Activated T-helper 2 cell treated with anti-CD3 and anti-CD28 coated beads, Interferon-gamma antibody, Interleukin-2, Interleukin-4, amounts not matched to agents 10 μg/mL and 5 μg/mL and 100 μg/mL, durations not matched to agents 14 hours and 24 hours and 36 hours (primary cell): Measurements from ENCODE around the gene ADCY4. TPM values are rescaled to one million over a fixed set of nuclear protein-coding genes. Genes with fewer than 3 reads are reported as not detected.

Experiments used
- DNase-seq: peaks from one replicate; pipeline ENCODE4 v3.0.0; 2021; ENCODE audit warnings: low spot score
- H3K27ac Mint-ChIP-seq: one replicate; pipeline ENCODE4 v1.8.0; 2021; ENCODE audit warnings: mixed read lengths
- H3K27me3 Mint-ChIP-seq: one replicate; pipeline ENCODE4 v1.8.0; 2021; ENCODE audit warnings: low read depth, mixed read lengths
- H3K36me3 Mint-ChIP-seq: one replicate; pipeline ENCODE4 v1.8.0; 2021; ENCODE audit warnings: low read depth, mixed read lengths
- H3K4me1 Mint-ChIP-seq: one replicate; pipeline ENCODE4 v1.8.0; 2021; ENCODE audit warnings: low read depth, mixed read lengths
- H3K4me3 Mint-ChIP-seq: one replicate; pipeline ENCODE4 v1.8.0; 2021; ENCODE audit warnings: low read depth, mild to moderate bottlenecking, moderate library complexity, mixed read lengths
- H3K9me3 Mint-ChIP-seq: one replicate; pipeline ENCODE4 v1.8.0; 2021; ENCODE audit warnings: mixed read lengths
- intact Hi-C: fragments of 100-400 bp; cut with micrococcal nuclease; formaldehyde crosslinking; loops from one replicate; pipeline ENCODE4 v1.15.1; 2023
- total RNA-seq: library from RNA; stranded (reverse); gene quantifications from 2 replicates; pipeline ENCODE4 v1.2.3, GENCODE V29; 2022

The ADCY4 gene
- total RNA-seq, 1 donor from 2014 or later: 1.5 TPM

DNA sequence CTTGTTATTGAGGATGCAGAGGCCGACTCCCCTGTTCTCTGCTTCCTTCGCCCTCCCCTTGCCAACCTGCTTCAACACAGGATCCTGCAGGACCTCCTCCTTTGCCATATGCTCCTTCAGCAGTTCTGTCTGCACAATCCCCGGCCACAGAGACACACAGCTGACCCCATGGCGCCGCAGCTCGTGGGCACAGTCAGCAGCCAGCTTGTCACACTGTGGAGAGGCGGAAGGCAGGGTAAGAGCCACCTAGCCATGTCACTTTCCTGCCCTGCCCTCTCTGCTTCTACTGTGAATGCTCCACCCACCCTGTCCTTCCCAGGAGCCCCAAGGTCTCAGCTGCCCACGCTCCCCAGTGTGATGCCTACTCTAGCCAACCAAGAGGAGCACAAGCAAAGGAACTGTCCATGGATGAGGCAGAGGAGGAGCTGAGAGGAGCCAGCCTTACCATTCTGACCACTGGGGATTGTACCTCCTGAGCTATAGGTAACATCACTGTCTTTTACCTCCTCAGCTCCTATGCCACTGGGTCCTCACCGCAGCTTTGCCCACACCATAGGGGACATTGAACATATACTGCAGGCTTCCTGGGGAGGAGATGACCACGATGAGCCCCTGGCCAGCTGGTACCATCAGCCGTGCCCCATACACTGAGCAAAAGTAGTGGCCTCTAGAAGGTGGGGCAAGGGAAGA is 42.6 kb downstream of the ADCY4 start:
- Mint-ChIP-seq H3K36me3 (peaks cover 47% of the 10 kb centered on the region), H3K4me1 (peaks cover 28% of the 10 kb centered on the region), H3K9me3 (no peaks in the 10 kb centered on the region), H3K27me3 (peaks cover 15% of the 10 kb centered on the region), H3K4me3 (no peak overlapping the region), H3K27ac (no peak overlapping the region)
- DNase-seq: no peak
- intact Hi-C loops: no loop called here

GRCh38 chr14:24291446-24292117 is 43.3 kb downstream of the ADCY4 start:
- H3K4me1 Mint-ChIP-seq: peaks cover 21% of the 10 kb centered on the region
- H3K36me3 Mint-ChIP-seq: peaks cover 45% of the 10 kb centered on the region
- DNase-seq: no peak
- H3K4me3 Mint-ChIP-seq: no peak overlapping the region
- intact Hi-C loops: no loop called here
- H3K9me3 Mint-ChIP-seq: no peaks in the 10 kb centered on the region
- H3K27ac Mint-ChIP-seq: no peak overlapping the region
- peaks cover 15% of the 10 kb centered on the region for H3K27me3 Mint-ChIP-seq

DNA sequence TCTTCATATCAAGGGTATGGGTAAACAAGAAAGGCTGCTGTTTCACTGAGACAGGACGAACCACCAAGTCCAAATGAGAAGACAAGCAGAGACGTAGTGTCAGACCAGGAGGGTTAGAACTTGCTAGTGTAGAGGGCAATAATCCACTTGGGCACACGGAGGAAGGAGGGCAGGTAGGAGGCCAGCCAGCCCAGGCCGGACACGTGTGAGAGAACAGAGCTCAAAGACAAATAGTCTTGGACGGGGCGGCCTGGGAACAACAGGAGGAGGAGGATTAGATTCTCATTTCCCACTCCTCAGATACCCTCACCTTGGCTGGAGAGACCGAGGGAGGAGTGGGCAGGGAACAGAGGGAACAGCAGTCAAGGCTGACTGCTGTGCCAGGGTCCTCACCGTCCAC is 44.1 kb downstream of the ADCY4 start:
- intact Hi-C loops: no loop called here
- no peaks in the 10 kb centered on the region for H3K9me3 Mint-ChIP-seq
- H3K36me3 Mint-ChIP-seq: peaks cover 38% of the 10 kb centered on the region
- H3K4me1 Mint-ChIP-seq: peaks cover 13% of the 10 kb centered on the region
- H3K27ac Mint-ChIP-seq: no peak overlapping the region
- H3K4me3 Mint-ChIP-seq: no peak overlapping the region
- peaks cover 18% of the 10 kb centered on the region for H3K27me3 Mint-ChIP-seq
- DNase-seq: no peak

DNA sequence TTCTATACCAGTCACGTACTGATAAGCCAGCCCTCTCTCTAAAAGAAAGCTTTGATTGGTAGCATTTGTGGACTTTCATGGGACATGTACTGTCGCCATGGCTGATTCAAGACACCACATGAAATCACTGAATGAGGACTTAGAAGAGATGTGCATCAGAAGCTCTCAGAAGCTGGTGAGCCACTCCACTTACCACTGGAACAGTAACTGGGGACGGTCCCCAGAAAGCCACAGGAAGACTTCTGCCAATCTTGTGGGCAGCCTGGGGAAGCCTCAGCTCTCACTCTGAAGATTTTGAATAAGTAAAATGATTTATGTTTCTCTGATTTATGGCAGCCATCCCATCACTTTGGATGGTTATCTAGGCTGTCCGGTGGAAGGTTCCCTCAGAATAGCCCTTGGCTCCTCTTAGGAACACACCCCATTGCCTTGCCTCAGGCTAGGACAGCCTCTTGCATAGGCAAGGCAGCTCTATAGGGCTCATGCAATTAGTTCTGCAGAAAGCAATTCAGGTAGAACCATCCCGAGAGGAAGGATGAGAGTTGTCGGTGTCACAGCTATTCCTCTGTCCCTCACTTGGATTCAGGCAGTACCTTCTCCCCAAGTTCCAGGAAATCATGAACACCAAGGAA is 45.1 kb downstream of the ADCY4 start:
- Mint-ChIP-seq H3K36me3 (peaks cover 35% of the 10 kb centered on the region), H3K4me3 (no peak overlapping the region), H3K9me3 (no peaks in the 10 kb centered on the region), H3K4me1 (peaks cover 13% of the 10 kb centered on the region), H3K27ac (no peak overlapping the region), H3K27me3 (peaks cover 18% of the 10 kb centered on the region)
- DNase-seq: no peak
- intact Hi-C loops: loop anchor here (1.0 kb wide), 2 partner anchors 8 to 15 kb away; no protein-coding TSS in a partner anchor

- no peak for DNase-seq
Measured at GRCh38 chr14:24286996-24287395, 47.9 kb downstream of the ADCY4 start.

DNA sequence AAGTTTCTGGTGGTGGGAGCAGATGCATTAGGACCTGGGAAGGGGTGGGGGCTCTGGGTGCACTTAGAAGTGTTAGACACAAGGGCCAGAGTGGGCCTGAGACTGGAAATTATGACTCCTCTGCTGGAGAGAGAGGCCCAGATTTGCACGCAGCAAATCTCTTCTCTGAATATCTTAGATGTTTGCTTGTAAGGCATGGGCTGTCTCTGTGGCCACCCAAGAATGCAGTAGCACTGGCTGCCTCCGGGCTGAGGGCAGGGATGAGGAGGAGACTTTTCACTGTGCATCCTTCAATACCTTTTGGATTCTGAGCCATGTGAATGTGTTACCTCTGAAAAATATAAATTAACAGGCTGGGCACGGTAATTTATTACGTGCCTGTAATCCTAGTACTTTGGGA is 49.5 kb downstream of the ADCY4 start:
- no peak overlapping the region for H3K27ac Mint-ChIP-seq
- H3K4me3 Mint-ChIP-seq: no peak overlapping the region
- H3K9me3 Mint-ChIP-seq: no peaks in the 10 kb centered on the region
- H3K27me3 Mint-ChIP-seq: peaks cover 18% of the 10 kb centered on the region
- peaks cover 7% of the 10 kb centered on the region for H3K36me3 Mint-ChIP-seq
- intact Hi-C loops: no loop called here
- no peak for DNase-seq
- peaks cover 11% of the 10 kb centered on the region for H3K4me1 Mint-ChIP-seq

More at GRCh38 chr14:24286996-24287395, 47.9 kb downstream of the ADCY4 start:
- no peak overlapping the region for H3K4me3 Mint-ChIP-seq
- H3K27me3 Mint-ChIP-seq: peaks cover 17% of the 10 kb centered on the region
- no peaks in the 10 kb centered on the region for H3K9me3 Mint-ChIP-seq
- H3K4me1 Mint-ChIP-seq: peaks cover 11% of the 10 kb centered on the region
- no peak overlapping the region for H3K27ac Mint-ChIP-seq
- intact Hi-C loops: no loop called here
- H3K36me3 Mint-ChIP-seq: peaks cover 23% of the 10 kb centered on the region

DNA sequence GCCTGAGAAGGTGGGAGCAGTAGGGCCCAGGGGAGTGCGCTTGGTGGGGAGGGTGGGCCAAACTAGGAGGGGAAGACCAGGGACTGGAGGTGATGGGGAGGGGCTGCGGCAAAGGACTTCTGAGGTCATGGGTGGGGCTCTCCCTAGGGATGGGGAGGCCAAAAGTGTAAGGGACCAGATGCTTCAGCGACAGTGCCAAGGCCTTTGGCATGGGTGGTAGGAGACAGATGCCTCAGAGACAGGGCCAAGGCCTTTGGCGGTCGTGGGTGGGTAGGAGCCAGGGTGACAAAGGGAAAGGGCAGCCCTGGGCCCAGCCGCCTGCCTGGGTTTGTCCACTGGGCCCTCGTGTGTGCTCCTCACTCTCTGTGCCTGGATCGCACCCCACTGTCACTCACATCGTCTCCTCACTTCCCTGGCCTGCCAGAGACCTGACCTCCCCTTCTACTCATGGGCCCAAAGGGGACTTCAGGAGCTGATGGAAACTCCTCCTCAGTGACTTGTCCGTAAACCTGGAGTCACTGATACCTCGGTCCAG is 50.3 kb downstream of the ADCY4 start:
- Mint-ChIP-seq H3K4me1 (peaks cover 8% of the 10 kb centered on the region), H3K4me3 (no peak overlapping the region), H3K9me3 (no peaks in the 10 kb centered on the region), H3K27ac (no peak overlapping the region), H3K27me3 (peaks cover 18% of the 10 kb centered on the region), H3K36me3 (no peaks in the 10 kb centered on the region)
- intact Hi-C loops: no loop called here
- no peak for DNase-seq

DNA sequence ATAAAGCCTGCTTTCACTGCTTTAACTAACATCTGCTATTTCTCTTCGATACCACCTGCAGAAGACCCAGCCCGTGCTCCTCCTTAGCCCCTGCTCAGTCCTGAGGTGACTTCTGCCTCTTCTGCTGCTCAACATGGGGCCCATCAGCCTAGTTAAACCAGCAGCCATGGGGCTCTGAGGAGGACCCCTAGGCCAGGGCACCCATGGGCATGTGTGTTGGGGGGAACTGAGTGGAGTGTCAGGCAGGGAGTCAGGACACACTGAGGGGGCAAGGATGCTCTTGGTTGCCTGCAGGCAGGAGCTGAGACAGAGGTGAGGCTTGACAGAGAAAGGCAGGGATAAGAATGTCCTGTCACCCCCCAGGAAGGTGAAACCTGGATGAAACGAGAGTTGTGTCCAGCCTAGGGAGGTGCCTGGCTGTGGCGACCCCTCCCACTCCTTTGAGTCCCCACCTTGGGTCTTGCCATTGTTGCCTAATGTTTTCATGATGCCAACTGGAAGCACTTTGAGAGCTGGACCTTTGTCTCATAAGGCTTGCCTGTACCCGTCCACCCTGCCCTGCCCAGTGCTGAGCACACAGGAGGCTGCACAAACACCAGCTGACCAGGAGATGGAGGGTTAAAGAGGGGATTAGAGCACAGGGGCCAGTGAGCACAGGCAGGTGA is 50.9 kb downstream of the ADCY4 start:
- Mint-ChIP-seq H3K27ac (no peak overlapping the region), H3K4me3 (no peak overlapping the region), H3K9me3 (no peaks in the 10 kb centered on the region), H3K36me3 (no peaks in the 10 kb centered on the region), H3K27me3 (peaks cover 18% of the 10 kb centered on the region), H3K4me1 (peaks cover 12% of the 10 kb centered on the region)
- no peak for DNase-seq
- intact Hi-C loops: no loop called here

GRCh38 chr14:24282736-24283135 is 52.1 kb downstream of the ADCY4 start:
- no peak overlapping the region for H3K27ac Mint-ChIP-seq
- no peak overlapping the region for H3K4me3 Mint-ChIP-seq
- H3K36me3 Mint-ChIP-seq: no peaks in the 10 kb centered on the region
- no peak for DNase-seq
- peaks cover 16% of the 10 kb centered on the region for H3K27me3 Mint-ChIP-seq
- intact Hi-C loops: no loop called here
- peaks cover 19% of the 10 kb centered on the region for H3K4me1 Mint-ChIP-seq
- H3K9me3 Mint-ChIP-seq: no peaks in the 10 kb centered on the region

DNA sequence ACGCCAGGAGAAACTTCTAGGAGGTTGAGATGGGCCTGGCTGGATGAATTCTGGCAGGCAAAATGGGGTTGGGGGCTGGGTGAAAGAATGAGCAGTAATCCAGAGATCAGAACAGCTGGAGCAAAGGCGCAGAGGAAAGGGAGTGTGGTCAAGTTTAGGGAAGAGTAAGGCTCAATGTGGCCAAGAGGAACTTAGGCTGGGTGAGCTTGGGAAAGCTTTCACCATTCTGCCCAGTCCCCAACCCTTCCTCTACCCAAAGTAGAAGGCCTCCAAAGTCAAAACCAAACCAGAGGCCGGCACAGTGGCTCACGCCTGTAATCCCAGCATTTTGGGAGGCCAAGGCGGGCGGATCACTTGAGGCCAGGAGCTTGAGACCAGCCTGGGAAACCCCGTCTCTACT is 53.2 kb downstream of the ADCY4 start:
- peaks cover 19% of the 10 kb centered on the region for H3K4me1 Mint-ChIP-seq
- DNase-seq: no peak
- intact Hi-C loops: no loop called here
- peaks cover 11% of the 10 kb centered on the region for H3K27me3 Mint-ChIP-seq
- H3K9me3 Mint-ChIP-seq: no peaks in the 10 kb centered on the region
- no peak overlapping the region for H3K27ac Mint-ChIP-seq
- no peak overlapping the region for H3K4me3 Mint-ChIP-seq
- no peaks in the 10 kb centered on the region for H3K36me3 Mint-ChIP-seq

- H3K27ac Mint-ChIP-seq: no peak overlapping the region
- no peak overlapping the region for H3K4me3 Mint-ChIP-seq
- H3K4me1 Mint-ChIP-seq: peaks cover 19% of the 10 kb centered on the region
- no peaks in the 10 kb centered on the region for H3K9me3 Mint-ChIP-seq
- H3K27me3 Mint-ChIP-seq: peaks cover 9% of the 10 kb centered on the region
- DNase-seq: no peak
- intact Hi-C loops: no loop called here
- no peaks in the 10 kb centered on the region for H3K36me3 Mint-ChIP-seq
Measured at GRCh38 chr14:24280797-24281460, 53.9 kb downstream of the ADCY4 start.
